GM18909 (cell line): ENCODE measurements around the gene CCNT2.
"Not testable (repeated sequence)": the region's sequence is repeated elsewhere in the genome, so short reads cannot be mapped to it uniquely, and the experiment has no call there.

Experiments used
- ATAC-seq: cut with Tn5 transposase; IDR thresholded peaks from one replicate; pipeline ENCODE4 v1.9.1; 2021; ENCODE audit warnings: mild to moderate bottlenecking; ENCODE audit not compliant: unreplicated experiment, poor library complexity

The CCNT2 gene

DNA sequence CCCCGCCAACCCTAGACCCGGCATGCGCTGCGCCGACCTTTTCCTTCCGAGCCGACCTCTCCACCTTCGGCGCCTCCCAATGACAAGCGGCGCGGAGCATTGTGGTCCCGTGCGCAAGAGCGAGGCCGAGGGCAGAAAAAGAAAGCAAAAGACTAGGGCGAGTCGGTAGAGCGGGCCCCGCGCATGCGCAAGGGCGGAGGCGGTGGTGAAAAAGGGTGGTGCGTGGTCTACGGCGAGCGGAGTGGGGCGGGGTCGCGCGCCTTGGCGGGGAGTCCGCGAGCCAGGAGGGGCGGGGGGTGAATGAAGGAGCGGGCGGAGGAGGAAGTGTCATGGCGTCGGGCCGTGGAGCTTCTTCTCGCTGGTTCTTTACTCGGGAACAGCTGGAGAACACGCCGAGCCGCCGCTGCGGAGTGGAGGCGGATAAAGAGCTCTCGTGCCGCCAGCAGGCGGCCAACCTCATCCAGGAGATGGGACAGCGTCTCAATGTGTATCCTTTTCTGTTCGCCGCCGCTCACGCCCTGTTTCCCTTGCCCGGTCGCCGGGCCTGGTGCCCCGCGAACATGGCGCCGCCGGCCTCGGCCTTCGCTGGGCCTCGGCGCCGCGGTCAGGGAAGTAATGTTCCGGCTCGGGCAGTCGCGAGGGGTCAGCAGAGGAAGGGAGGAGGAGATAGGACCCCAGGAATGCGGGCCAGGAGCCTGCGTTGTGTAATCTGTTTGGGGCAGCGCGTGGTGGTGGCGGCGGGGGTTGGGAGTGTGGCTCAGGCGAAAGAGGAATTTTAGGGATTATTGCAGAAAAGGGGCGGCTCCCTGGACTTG is at the start of gene CCNT2:
Gene CCNT2 (plus strand): TSS at position 297 of the 815 bp plus-strand sequence. CDS start 33 bp downstream, at position 330.
- peak; percentile 84 for ATAC-seq

DNA sequence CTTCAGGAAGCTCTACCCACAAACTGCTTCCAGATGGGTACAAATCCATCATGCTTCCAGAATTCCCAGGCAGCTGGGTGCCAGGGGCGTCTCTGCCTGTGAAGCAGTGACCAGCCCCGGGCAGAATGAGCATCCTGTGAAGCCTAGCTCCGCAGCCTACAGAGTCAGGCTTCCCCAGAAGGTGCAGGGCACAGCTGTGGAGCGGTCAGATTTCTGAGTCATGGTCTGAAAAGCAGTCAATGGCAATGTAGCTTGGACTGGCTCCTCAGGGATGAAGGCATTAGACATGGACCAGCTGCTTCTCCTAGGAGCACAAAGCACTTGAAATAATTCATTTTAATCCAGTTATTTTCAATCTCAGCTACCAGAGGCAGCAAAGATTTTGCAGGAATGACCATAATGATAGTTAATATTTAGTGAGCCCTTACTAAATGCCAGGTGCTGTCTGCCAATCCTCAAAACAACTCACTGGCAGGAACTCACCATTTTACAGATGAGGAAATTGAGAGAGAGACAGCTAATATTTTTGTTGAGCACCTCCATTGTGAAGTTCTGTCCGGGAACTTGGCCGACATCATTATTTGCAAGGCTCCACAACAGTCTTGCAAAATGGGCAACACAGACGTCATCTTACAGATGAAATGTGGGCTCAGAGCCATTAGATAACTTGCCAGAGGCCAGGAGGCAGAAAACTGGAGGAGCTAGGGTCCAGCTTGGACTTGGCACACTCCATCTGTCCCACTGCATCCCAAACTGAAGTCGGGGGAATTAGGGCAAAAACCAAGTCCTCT is 48.5 kb upstream of the CCNT2 start:
- ATAC-seq = no peak

DNA sequence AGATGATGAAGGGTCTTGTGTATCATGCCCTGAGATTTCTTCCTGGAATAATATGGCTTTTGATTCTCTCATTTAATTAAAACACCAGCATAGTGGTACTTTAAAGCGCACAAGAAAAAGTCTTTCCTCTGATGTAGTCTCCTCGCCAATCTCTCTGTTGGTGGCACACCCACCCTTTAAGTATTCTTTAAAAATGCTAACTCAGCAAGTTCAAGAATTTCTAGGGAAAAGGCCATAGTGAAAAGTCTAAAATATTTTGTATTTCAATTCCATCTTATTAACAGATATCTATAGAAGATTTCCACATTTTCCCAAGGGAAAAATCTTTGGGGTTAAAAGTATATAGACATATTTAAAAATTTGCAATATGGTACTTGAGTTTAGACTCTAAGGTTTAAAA is 45.5 kb upstream of the CCNT2 start:
- no peak for ATAC-seq

DNA sequence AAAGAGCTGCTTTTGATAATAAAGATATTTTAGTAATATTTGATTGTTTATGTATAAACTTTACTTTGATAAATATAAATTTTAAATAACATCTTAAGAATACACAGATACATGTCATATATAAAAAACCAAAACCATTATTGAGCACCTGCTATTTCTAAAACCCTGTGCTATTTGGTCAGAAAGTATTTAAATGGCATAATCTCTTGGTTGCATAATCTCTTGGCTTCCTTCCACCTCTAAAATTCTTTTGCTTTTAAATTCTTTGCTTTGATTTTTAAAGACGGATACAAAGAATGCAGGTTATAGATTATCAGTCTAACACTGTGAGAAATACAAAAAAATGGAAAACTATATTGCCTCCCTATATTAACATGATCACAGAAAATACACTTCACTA is 43.3 kb upstream of the CCNT2 start:
- ATAC-seq = no peak

DNA sequence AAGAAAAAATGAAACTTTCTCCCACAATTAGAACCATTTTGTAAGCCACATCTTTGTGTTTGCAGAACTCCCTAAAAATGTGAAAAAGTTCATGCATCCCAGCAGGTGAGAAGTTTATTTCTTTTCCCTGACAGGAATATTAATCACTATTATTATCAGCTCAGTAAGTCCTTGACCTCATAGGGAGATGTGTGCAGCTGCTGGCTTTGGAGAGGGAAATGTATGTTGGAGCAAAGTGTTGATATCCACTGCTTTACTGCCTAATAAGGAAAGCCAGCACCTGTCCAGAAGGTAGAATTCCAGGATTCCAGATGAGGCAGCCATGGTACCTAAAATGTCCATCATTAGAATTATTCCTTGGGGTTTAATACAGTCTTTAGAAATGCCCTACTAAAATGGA is 35.8 kb upstream of the CCNT2 start:
- ATAC-seq = no peak

DNA sequence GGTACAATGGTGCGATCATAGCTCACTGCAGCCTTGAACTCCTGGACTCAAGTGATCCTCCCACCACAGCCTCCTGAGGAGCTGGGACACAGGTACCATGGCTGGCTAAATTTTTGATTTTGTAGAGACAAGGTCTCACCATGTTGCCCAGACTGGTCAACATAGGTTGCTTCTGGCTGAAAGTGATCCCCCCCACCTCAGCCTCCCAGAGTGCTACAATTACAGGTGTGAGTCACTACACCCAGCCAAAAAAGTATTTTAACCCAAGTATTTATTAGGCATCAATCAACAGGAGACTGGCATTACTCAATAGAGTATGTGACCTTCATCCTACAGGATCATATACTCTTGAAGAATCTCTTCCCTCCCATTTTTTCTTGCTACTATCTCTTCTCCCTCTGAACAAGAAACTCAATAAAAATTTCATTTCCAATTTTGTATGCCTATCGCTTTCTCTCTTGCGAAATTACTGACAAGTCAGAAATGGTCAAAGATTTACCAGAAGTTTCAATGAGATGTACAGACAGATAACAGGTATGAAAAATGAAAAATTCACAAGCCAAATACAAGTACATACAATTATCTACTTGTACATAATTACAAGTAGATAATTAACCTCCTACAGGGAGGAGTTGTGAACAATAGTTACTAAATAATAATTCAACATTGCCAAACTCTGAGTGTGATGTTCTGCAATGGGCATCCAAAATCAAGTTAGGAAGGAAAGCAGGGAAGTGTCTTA is 34.9 kb upstream of the CCNT2 start:
- no peak for ATAC-seq

DNA sequence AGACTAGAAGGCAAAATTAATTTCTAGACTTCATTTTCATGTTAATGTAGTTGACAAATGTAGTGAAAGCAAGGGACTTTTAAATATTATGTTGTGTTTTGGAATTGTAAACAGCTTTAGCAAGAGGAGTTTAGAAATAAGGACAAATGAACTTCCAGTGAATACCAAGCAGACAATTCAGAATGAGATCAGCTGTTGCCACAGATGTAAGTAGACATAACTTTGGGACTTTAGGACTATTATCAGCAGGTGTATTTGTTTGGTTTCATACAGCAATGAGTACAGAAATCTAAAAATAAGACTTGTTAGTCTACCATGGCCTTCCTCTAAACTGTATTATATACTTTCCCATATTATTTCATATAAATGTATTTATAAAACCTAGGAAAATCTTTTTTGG is 34.2 kb upstream of the CCNT2 start:
- ATAC-seq = no peak

DNA sequence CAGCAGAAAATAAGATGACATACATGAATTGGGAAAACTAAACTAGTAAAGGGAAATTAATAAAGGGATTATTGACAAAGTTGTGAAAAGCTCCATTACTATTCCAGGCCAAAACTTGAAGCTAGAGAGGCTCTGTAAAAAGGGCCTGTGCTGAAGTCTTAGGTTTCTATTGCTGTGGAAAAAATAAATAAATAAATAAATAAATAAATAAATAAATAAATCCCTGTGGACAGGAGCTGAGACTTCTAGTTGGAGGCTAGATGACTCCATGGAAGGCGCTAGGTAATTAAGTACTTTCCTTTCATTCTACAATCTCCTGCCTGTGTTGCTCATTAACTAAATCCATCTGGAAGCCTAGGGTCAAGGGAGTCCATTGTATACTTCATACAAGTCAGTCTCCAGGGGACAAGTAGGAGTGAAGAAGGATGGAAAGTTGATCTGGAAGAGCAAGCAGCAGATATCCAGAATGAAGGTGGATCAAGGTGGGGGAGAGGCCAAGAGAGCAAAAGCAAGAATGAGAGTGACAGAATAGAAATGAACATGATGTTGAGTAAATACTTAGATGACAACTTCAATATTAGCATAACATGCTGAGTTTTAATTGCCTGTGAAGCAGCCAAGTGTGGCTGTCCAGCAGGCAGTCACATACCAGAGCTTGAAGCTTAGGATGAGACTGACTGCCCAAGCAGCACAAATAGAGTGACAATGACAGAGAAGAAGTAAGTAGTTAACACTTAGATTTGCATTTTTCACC is 26.2 kb upstream of the CCNT2 start:
- no peak for ATAC-seq

DNA sequence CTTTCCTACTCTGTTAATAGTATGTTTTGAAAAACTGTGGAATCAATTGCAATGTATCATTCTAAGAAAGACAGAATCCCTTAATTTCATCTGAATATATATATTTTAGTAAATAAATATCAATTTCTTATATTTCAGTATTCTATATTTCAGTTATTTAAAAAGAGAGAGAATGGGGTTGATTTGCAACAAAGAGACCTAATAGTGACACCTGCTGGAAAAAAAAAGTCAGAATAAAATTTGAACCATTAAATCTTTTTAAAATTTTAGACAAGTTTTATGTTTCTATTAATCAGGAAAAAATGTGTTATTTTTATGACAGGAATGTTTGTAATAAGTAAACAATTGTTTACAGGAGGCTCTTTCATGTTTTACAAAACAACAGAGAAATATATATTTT is 20.7 kb upstream of the CCNT2 start:
- no peak for ATAC-seq

DNA sequence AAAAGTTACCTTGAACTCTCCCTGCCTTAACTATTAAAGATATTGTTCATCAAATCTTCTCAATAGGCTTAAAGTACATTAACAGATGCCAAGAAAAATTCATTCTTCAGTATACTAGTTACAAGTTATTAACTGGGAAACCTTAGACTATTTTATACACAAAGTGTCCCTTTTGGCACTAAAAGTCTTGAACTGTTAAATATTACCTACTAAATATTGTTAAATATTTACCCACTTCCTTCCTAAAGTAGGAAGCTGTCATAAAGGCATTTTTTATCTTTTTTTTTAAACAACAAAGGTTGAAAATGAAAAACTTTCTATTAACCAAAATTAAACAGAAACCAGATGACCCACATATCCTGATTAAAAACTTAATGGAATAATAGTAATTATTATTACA is 19.4 kb upstream of the CCNT2 start:
- ATAC-seq = no peak

DNA sequence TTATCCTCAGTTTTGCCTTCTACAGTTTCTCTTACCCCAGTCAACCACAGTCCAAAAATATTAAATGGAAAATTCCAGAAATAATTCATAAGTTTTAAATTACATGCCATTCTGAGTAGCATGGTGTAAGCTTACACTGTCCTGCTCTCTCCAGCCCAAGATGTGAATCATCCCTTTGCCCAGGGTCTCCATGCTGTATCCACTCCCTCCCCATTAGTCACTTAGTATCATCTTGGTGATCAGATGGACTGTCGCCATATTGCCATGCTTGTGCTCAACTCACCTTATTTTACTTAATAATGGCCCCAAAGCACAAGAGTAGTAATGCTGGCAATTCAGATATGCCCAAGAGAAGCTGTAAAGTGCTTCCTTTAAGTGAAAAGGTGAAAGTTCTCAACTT is 18.5 kb upstream of the CCNT2 start:
- ATAC-seq = no peak

DNA sequence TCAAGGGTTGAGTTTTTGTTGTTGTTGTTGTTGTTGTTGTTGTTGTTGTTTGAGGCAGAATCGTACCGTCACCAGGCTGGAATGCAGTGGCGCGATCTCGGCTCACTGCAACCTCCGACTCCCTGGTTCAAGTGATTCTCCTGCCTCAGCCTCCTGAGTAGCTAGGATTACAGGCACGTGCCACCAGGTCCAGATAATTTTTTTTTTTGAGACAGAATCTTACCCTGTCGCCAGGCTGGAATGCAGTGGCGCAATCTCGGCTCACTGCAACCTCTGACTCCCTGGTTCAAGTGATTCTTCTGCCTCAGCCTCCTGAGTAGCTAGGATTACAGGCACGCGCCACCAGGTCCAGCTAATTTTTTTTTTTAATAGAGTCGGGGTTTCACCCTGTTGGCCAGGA is 14.9 kb upstream of the CCNT2 start:
- not testable (repeated sequence) for ATAC-seq

DNA sequence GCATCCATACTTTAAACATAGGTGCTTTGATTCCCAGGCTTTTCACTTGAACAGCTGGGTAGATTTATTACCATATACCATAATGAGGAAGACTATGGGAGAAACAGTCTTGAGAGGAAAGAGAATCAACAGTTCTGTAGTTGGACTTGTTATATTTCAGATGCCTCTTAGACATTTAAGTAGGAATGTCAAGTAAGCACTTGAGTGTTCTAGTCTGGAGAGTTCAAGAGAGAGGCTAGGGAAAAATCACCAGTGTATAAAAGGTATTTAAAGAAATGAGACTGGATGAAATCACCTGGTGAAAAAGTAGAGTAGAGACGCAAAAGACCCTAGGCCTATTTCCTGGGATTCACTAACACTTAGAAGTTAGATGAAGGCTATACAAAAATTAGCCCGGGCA is 13.5 kb upstream of the CCNT2 start:
- ATAC-seq = no peak

DNA sequence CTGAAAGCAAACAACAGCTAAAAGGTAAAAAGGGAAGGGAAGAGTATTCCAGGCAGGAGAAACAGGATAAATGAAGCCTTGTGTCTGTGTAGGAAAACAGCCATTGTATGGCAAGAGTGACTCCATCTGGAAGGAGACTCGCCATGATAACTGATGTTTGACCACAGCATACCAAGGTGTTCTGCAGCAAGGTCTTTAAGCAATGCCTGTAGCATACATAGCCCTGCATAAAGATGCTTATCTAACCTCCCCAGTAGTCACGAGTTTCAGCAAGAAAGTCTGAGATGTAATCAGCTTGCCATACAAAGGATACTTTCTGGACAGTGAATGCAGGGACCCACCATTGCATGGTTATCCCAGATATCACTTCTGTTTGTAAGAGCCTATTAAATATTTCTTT is 11.9 kb upstream of the CCNT2 start:
- ATAC-seq = no peak

DNA sequence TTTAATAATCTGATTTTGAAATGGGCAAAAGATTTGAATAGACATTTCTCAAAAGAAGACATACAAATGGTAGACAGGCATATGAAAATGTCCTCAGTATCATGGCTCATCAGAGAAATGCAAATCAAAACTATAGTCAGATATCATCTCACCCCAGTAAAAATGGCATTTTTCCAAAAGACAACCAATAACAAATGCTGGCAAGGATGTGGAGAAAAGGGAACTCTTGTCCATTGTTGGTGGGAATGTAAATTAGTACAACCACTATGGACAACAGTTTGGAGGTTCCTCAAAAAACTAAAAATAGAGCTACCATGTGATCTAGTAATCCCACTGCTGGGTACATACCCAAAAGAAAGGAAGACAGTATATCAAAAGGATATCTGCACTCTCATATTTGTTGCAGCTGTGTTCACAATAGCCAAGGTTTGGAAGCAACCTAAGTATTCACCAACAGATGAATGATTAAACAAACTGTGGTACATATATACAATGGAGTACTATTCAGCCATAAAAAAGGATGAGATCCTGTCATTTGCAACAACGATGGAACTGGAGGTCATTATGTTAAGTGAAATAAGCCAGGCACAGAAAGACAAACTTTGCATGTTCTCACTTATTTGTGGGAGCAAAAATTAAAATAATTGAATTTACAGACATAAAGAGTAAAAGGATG is 11.0 kb upstream of the CCNT2 start:
- not testable (repeated sequence) for ATAC-seq

DNA sequence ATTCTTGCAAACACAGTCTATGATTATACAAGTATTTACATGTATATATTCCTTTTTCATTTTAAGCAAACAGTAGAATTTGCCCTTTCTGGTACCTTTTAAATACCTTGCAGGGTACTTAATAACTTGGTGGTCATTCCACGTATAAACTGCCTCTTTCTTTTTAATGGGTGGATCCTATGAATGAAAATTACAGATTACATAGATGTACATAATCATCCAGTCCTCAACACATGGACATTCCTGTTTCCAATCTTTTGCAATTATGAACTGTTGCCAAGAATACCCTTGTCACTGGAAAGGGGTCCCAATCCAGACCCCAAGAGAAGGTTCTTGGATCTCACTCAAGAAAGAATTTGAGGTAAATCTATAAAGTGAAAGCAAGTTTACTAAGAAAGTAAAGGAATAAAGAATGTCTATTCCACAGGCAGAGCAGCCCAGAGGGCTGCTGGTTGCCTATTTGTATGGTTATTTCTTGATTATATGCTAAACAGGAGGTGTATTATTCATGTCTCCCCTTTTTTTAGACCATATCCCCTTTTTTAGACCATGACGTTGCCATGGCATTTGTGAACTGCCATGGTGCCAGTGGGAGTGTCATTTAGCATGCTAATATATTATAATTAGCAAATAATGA is 7.7 kb upstream of the CCNT2 start:
- no peak for ATAC-seq

DNA sequence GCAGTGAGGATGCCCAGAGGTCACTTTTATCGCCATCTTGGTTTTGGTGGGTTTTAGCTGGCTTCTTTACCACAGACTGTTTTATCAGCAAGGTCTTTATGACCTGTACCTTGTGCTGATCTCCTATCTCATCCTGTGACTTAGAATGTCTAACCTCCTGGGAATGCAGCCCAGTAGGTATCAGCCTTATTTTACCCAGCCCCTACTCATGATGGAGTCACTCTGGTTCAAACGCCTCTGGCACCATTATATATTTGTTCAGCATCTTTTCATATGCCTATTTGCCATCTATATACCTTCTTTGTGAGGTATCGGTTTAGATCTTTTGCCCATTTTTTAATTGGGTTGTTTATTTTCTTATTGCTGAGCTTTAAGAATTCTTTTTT is 7.2 kb upstream of the CCNT2 start:
- no peak for ATAC-seq

DNA sequence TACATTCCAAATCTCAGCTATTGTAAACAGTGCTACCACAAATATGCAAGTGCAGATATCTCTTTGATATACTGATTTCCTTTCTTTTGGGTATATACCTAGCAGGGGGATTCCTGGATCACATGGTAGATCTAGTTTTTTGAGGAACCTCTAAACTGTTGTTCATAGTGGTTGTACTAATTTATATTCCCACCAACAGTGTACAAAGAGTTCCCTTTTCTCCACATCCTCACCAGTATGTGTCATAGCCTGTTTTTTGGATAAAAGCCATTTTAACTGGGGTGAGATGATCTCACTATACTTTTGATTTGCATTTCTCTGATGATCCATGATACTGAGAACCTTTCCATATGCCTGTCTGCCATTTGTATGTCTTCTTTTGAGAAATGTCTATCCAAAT is 6.3 kb upstream of the CCNT2 start:
- ATAC-seq = no peak

DNA sequence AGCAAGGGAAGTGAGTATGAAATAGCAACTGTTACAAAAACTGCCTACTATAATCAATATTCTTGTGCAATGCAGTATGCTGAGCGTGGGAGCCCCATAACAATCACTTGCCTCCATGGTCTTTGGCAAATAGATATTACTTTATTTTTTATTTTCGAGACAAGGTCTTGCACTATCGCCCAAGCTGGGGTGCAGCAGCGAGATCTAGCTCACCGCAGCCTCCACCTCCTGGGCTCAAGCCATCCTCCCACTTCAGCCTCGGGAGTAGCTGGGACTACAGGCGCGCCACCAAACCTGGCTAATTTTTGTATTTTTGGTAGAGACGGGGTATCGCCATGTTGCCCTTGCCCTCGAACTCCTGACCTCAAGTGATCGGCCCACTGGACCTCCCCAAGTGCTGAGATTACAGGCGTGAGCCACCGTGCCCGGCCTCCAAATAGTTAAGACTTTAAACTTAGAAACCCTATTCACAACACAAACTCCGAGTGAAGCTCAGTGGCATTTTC is 1.2 kb upstream of the CCNT2 start:
- no peak for ATAC-seq
